Left ventricle myocardium inferior (tissue), 1 donor: ENCODE data around the gene TMEM217. TPM values are rescaled to one million over a fixed set of nuclear protein-coding genes. Genes with fewer than 3 reads are reported as not detected.

Source experiments
- DNase-seq: peaks from one replicate; pipeline ENCODE4 v3.0.0-alpha.2; 2020
- H3K27ac ChIP-seq: fragments of 200-600 bp; replicated peaks from 2 replicates; pipeline ENCODE4 v1.8.0; 2021
- H3K27me3 ChIP-seq: fragments of 200-600 bp; 2 replicates; pipeline ENCODE4 v1.8.0; 2021; ENCODE audit warnings: low read depth
- H3K36me3 ChIP-seq: fragments of 200-600 bp; 2 replicates; pipeline ENCODE4 v1.8.0; 2021
- H3K4me1 ChIP-seq: fragments of 200-600 bp; 2 replicates; pipeline ENCODE4 v1.8.0; 2021
- H3K4me3 ChIP-seq: fragments of 200-600 bp; 2 replicates; pipeline ENCODE4 v1.8.0; 2021; ENCODE audit warnings: mild to moderate bottlenecking, moderate library complexity
- H3K9me3 ChIP-seq: fragments of 200-600 bp; replicated peaks from 2 replicates; pipeline ENCODE4 v1.8.0; 2021
- CTCF ChIP-seq: fragments of 200-600 bp; IDR thresholded peaks from 2 replicates; pipeline ENCODE4 v1.8.0; 2021; ENCODE audit warnings: antibody characterized with exemption, mild to moderate bottlenecking, borderline replicate concordance
- intact Hi-C: fragments of 100-400 bp; cut with micrococcal nuclease; formaldehyde crosslinking; loops from one replicate; pipeline ENCODE4 v1.11.0; 2022
- total RNA-seq: library from RNA; stranded (reverse); fragmentation: NEBNext Ultra II Directional; extraction: Animal tissue kit (Norgen Biotek cat#: 25700); gene quantifications from one replicate; pipeline ENCODE4 v1.2.1, GENCODE V29; 2021
- donor health status: DM: no; HTN: yes; CAD: no; lungs with severe emphysema.

The TMEM217 gene
- total RNA-seq, 1 donor from 2014 or later, result 0.80 TPM

GRCh38 chr6:37284781-37285180, 26.8 kb upstream of the TMEM217 start:
- Histone ChIP-seq H3K4me3 (no peak overlapping the region), H3K4me1 (peaks cover 44% of the 10 kb centered on the region), H3K36me3 (peaks cover 76% of the 10 kb centered on the region), H3K27ac (peak overlapping the region; percentile 67), H3K27me3 (no peaks in the 10 kb centered on the region), H3K9me3 (no peaks in the 10 kb centered on the region)
- no peak for DNase-seq
- intact Hi-C loops, result no loop called here
- no peak for TF ChIP-seq CTCF

GRCh38 chr6:37283671-37284151, 25.8 kb upstream of the TMEM217 start:
- Histone ChIP-seq H3K4me1 (peaks cover 55% of the 10 kb centered on the region), H3K27me3 (no peaks in the 10 kb centered on the region), H3K9me3 (no peaks in the 10 kb centered on the region), H3K27ac (peak overlapping the region; percentile 67), H3K4me3 (no peak overlapping the region), H3K36me3 (peaks cover 70% of the 10 kb centered on the region)
- intact Hi-C loops, result no loop called here
- DNase-seq, result peak; percentile 65
- no peak for TF ChIP-seq CTCF

- H3K4me1 ChIP-seq, result peaks cover 57% of the 10 kb centered on the region
Observed at GRCh38 chr6:37283268-37283667, 25.3 kb upstream of the TMEM217 start.

GRCh38 chr6:37282371-37282770, 24.4 kb upstream of the TMEM217 start:
- Histone ChIP-seq H3K36me3 (peaks cover 56% of the 10 kb centered on the region), H3K9me3 (no peaks in the 10 kb centered on the region), H3K27ac (peak overlapping the region; percentile 67), H3K4me3 (no peak overlapping the region), H3K27me3 (no peaks in the 10 kb centered on the region), H3K4me1 (peaks cover 57% of the 10 kb centered on the region)
- intact Hi-C loops, result no loop called here
- DNase-seq, result no peak
- no peak for TF ChIP-seq CTCF

More at GRCh38 chr6:37283268-37283667, 25.3 kb upstream of the TMEM217 start:
- no peaks in the 10 kb centered on the region for H3K9me3 ChIP-seq
- H3K4me3 ChIP-seq, result no peak overlapping the region
- intact Hi-C loops, result no loop called here
- H3K27ac ChIP-seq, result peak overlapping the region; percentile 67
- no peak for TF ChIP-seq CTCF
- DNase-seq, result no peak
- H3K36me3 ChIP-seq, result peaks cover 65% of the 10 kb centered on the region
- H3K27me3 ChIP-seq, result no peaks in the 10 kb centered on the region

- intact Hi-C loops, result no loop called here
- Histone ChIP-seq H3K9me3 (no peaks in the 10 kb centered on the region), H3K27ac (peak overlapping the region; percentile 76), H3K36me3 (peaks cover 39% of the 10 kb centered on the region), H3K27me3 (no peaks in the 10 kb centered on the region), H3K4me1 (peaks cover 57% of the 10 kb centered on the region), H3K4me3 (no peak overlapping the region)
- no peak for TF ChIP-seq CTCF
- no peak for DNase-seq
Observed at GRCh38 chr6:37280162-37280887, 22.4 kb upstream of the TMEM217 start.
